ENCODE data around the gene SLBP. TPM values are rescaled to one million over a fixed set of nuclear protein-coding genes. Genes with fewer than 3 reads are reported as not detected.

SLBP gene
- polyA plus RNA-seq, 1 experiment: 72.0 TPM

DNA sequence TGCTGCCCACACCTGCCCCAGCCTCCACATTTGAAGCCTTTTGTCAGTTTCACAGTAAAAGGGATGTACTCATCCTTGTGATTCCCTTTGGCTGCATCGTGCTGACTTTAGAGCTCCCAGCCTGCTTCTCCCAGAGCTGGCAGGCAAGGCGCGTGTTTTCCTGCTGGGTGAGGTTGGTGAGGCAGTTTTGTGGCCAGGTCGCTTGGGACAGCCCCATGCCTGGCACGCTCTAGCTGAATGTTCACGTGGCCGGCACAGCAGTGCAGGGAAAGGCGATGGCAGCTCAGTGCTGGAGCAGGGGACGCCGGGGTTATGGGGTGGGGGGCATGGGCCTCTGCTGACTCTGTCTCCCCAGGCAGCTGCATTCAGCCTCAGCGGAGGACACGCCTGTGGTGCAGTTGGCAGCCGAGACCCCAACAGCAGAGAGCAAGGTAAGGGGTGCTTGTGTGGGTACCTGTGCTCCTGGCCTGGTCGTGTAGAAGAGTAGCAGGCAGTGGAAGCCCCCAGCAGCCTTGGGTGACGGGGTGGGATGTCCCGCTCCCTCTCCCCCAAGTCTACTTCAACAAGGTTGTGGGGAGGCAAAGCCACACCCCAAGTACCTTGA lies 18.5 kb upstream of the SLBP start:
- Histone ChIP-seq H3K27me3 (ENCODE audit: control insufficient read depth, insufficient read depth, low read length) (no peaks in the 10 kb centered on the region), H3K4me3 (ENCODE audit: low read depth, low read length) (no peak overlapping the region), H3K9me3 (ENCODE audit: control insufficient read depth, insufficient read depth, low read length) (no peaks in the 10 kb centered on the region; the same call in 1 of the 2 replicates), H3K27ac (ENCODE audit: low read depth, low read length) (peak overlapping the region; percentile 39)
- ChIA-PET POLR2A (interaction anchor here (0.7 to 1.0 kb wide), 2 partner anchors 9 to 37 kb away, joined by 4 read pairs; partner anchors contain the start of genes TACC3 and TMEM129), CTCF (interaction anchor here (1.1 to 2.7 kb wide), 2 partner anchors 29 to 37 kb away, joined by 3 to 27 read pairs; no protein-coding TSS in a partner anchor)
- TF ChIP-seq, protein P1, sequence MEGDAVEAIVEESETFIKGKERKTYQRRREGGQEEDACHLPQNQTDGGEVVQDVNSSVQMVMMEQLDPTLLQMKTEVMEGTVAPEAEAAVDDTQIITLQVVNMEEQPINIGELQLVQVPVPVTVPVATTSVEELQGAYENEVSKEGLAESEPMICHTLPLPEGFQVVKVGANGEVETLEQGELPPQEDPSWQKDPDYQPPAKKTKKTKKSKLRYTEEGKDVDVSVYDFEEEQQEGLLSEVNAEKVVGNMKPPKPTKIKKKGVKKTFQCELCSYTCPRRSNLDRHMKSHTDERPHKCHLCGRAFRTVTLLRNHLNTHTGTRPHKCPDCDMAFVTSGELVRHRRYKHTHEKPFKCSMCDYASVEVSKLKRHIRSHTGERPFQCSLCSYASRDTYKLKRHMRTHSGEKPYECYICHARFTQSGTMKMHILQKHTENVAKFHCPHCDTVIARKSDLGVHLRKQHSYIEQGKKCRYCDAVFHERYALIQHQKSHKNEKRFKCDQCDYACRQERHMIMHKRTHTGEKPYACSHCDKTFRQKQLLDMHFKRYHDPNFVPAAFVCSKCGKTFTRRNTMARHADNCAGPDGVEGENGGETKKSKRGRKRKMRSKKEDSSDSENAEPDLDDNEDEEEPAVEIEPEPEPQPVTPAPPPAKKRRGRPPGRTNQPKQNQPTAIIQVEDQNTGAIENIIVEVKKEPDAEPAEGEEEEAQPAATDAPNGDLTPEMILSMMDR (IDR thresholded peaks at IDR 0.05; ENCODE audit: low read depth, low read length): no peak
- no peak for DNase-seq (ENCODE audit: low read depth, low spot score)

DNA sequence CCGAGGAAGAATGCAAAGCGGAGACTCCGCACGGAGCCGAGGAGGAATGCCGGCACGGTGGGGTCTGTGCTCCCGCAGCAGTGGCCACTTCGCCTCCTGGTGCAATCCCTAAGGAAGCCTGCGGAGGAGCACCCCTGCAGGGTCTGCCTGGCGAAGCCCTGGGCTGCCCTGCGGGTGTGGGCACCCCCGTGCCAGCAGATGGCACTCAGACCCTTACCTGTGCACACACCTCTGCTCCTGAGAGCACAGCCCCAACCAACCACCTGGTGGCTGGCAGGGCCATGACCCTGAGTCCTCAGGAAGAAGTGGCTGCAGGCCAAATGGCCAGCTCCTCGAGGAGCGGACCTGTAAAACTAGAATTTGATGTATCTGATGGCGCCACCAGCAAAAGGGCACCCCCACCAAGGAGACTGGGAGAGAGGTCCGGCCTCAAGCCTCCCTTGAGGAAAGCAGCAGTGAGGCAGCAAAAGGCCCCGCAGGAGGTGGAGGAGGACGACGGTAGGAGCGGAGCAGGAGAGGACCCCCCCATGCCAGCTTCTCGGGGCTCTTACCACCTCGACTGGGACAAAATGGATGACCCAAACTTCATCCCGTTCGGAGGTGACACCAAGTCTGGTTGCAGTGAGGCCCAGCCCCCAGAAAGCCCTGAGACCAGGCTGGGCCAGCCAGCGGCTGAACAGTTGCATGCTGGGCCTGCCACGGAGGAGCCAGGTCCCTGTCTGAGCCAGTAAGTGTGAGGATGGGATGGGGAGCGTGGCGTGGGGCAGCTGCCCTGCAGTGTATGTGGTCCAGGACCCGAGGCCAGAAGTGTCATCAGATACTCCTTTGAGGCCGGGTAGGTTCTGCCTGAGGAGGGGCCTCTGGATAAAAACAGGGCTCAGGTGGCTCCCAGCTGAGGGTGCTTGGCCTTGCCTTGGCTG lies 16.2 kb upstream of the SLBP start:
- TF ChIP-seq, protein P1 (IDR thresholded peaks at IDR 0.05; ENCODE audit: low read depth, low read length): no peak
- no peaks in the 10 kb centered on the region; the same call in 1 of the 2 replicates for H3K9me3 ChIP-seq (ENCODE audit: control insufficient read depth, insufficient read depth, low read length)
- POLR2A ChIA-PET: interaction anchor here (0.9 to 1.7 kb wide), 2 partner anchors 14 to 35 kb away, joined by 3 to 4 read pairs; no protein-coding TSS in a partner anchor
- DNase-seq (ENCODE audit: low read depth, low spot score): no peak
- H3K4me3 ChIP-seq (ENCODE audit: low read depth, low read length): no peak overlapping the region
- CTCF ChIA-PET: interaction anchor here (1.7 to 8.0 kb wide), 3 partner anchors 19 to 172 kb away, joined by 4 to 94 read pairs (median 10); no protein-coding TSS in a partner anchor
- H3K27me3 ChIP-seq (ENCODE audit: control insufficient read depth, insufficient read depth, low read length): no peaks in the 10 kb centered on the region
- peak overlapping the region; percentile 21 for H3K27ac ChIP-seq (ENCODE audit: low read depth, low read length)

DNA sequence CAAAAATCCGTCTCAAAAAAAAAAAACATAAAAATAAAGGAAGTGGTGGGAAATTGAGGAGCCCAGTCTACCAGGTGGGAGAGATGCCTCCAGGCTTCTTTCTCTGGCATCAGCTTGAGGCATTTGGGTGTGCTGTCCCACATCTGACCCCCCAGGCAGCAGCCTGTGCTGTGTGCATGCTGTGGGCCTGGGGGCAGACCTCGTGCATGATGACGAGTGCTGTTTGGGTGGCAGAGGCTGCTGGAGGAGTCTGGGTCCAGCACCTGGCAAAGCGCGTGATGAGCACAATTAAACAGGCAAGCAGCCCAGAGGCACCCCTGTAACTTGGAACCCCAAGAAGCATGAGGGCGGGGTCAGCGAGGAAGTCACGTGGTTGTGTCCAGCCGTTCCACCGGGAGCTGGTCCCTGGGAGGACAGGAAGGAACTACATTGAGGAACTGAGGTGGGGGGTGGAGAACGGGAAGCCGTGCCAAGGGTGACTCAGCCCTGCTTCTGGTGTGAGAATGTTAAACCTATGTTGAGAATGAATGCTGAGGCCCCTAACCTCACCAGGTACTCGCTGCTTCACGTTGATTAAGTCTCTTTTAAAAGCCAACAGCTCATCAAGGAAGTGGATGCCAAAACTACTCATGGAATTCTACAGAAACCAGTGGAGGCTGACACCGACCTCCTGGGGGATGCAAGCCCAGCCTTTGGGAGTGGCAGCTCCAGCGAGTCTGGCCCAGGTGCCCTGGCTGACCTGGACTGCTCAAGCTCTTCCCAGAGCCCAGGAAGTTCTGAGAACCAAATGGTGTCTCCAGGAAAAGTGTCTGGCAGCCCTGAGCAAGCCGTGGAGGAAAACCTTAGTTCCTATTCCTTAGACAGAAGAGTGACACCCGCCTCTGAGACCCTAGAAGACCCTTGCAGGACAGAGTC lies 15.3 kb upstream of the SLBP start:
- no peaks in the 10 kb centered on the region; the same call in 1 of the 2 replicates for H3K9me3 ChIP-seq (ENCODE audit: control insufficient read depth, insufficient read depth, low read length)
- H3K27ac ChIP-seq (ENCODE audit: low read depth, low read length): peak overlapping the region; percentile 39
- ChIA-PET POLR2A (interaction anchor here (0.7 to 1.7 kb wide), 3 partner anchors 15 to 91 kb away, joined by 4 to 5 read pairs (median 4); partner anchors contain the start of gene SLBP), CTCF (interaction anchor here (0.7 to 8.0 kb wide), 12 partner anchors 9 to 372 kb away, joined by 3 to 94 read pairs (median 4); no protein-coding TSS in a partner anchor)
- no peak overlapping the region for H3K4me3 ChIP-seq (ENCODE audit: low read depth, low read length)
- no peaks in the 10 kb centered on the region for H3K27me3 ChIP-seq (ENCODE audit: control insufficient read depth, insufficient read depth, low read length)
- TF ChIP-seq, protein P1 (IDR thresholded peaks at IDR 0.05; ENCODE audit: low read depth, low read length): no peak
- no peak for DNase-seq (ENCODE audit: low read depth, low spot score)

DNA sequence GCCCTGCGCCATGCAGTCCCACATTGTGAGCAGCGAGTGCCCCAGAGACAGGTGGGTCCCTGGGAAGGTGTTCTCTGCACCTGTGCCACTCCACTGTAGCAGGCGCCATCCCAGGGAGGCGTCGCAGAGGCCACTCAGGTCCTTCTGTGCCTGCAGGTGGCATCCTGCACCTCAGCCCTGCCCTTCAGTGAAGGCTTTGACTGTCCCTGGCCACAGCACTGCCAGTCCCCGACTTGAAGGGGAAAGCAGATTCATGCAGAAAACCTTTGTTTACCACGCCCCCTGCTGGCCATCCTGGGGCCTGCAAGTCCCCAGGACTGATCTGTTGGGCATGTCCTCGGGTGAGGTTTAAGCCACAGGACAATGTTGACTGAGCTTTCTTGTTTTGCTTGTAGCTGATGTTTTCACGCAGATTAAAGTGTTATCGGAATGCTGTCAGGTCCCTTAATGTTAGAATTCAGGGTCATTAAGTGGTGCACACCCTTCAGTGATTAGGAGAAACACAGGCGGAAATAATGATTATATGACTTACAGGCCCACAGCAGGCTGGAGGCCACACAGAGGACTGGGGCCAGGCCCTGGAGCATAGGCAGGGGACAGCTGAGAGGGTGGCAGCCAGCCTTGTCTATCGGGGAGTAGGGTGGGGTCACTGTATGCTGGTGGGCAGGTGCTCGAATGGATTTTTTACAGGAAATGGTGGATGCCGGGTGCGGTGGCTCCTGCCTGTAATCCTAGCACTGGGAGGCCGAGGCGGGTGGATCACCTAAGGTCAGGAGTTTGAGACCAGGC lies 14.2 kb upstream of the SLBP start:
- DNase-seq (ENCODE audit: low read depth, low spot score): peak; percentile 43
- CTCF ChIA-PET: interaction anchor here (0.6 to 8.0 kb wide), 24 partner anchors 8 to 371 kb away, joined by 3 to 94 read pairs (median 4); no protein-coding TSS in a partner anchor
- Histone ChIP-seq H3K27ac (ENCODE audit: low read depth, low read length) (peak overlapping the region; percentile 11), H3K9me3 (ENCODE audit: control insufficient read depth, insufficient read depth, low read length) (no peaks in the 10 kb centered on the region; the same call in 1 of the 2 replicates), H3K4me3 (ENCODE audit: low read depth, low read length) (no peak overlapping the region), H3K27me3 (ENCODE audit: control insufficient read depth, insufficient read depth, low read length) (no peaks in the 10 kb centered on the region)
- POLR2A ChIA-PET: interaction anchor here (0.7 kb wide), 1 partner anchor 92 kb away, joined by 5 read pairs; no protein-coding TSS in a partner anchor
- TF ChIP-seq, protein P1 (IDR thresholded peaks at IDR 0.05; ENCODE audit: low read depth, low read length): peak; percentile 98
